OCI-LY3 (cell line): ENCODE measurements around the gene LIX1L.
A peak's percentile ranks its signal among the peaks of the same experiment; 100 is the strongest.

Experiments
- H2AFZ ChIP-seq: fragments of 200-600, 300-600 bp; shearing (Covaris generic); 2 replicates; pipeline ENCODE4 v1.6.0; 2014; ENCODE audit warnings: antibody characterized with exemption, low read depth, low read length
- H3K27ac ChIP-seq: fragments of 200-600, 300-600 bp; sonication (generic); 2 replicates; pipeline ENCODE4 v1.5.1; 2014; ENCODE audit warnings: mild to moderate bottlenecking, low read length, moderate library complexity, mixed read lengths
- H3K27me3 ChIP-seq: fragments of 200-600, 300-600 bp; sonication (generic); 2 replicates; pipeline ENCODE4 v1.6.1; 2014; ENCODE audit warnings: low read depth, low read length, mixed read lengths
- H3K36me3 ChIP-seq: fragments of 200-600, 300-600 bp; sonication (generic); replicated peaks from 2 replicates; pipeline ENCODE3; 2014; ENCODE audit warnings: low read depth, low read length, mixed read lengths
- H3K4me1 ChIP-seq: fragments of 300-600, 200-600 bp; sonication (generic); 2 replicates; pipeline ENCODE4 v1.6.1; 2014; ENCODE audit warnings: low read length, mixed read lengths
- H3K4me2 ChIP-seq: fragments of 200-600, 300-600 bp; sonication (generic); 2 replicates; pipeline ENCODE4 v1.6.1; 2014; ENCODE audit warnings: low read length, mixed read lengths
- H3K4me3 ChIP-seq: fragments of 300-600, 200-600 bp; sonication (generic); 2 replicates; pipeline ENCODE4 v1.5.1; 2014; ENCODE audit warnings: antibody characterized with exemption, mild to moderate bottlenecking, low read length, moderate library complexity
- H3K79me2 ChIP-seq: fragments of 300-600, 200-600 bp; shearing (Covaris generic); 2 replicates; pipeline ENCODE4 v1.6.1; 2014; ENCODE audit warnings: mild to moderate bottlenecking, low read length, mixed read lengths
- H3K9ac ChIP-seq: fragments of 300-600, 200-600 bp; shearing (Covaris generic); 2 replicates; pipeline ENCODE4 v1.6.0; 2014; ENCODE audit warnings: mild to moderate bottlenecking, low read length, moderate library complexity
- H3K9me3 ChIP-seq: fragments of 200-600, 300-600 bp; shearing (Covaris generic); 2 replicates; pipeline ENCODE4 v1.6.1; 2014; ENCODE audit warnings: low read length, mixed read lengths; ENCODE audit not compliant: insufficient read depth
- H4K20me1 ChIP-seq: fragments of 200-600, 300-600 bp; sonication (generic); 2 replicates; pipeline ENCODE4 v1.6.1; 2016; ENCODE audit warnings: low read length, mixed read lengths; ENCODE audit not compliant: insufficient read depth
- CTCF ChIP-seq: fragments of 200-600, 300-600 bp; sonication (generic); IDR thresholded peaks from 2 replicates; pipeline ENCODE4 v1.5.1; 2014; ENCODE audit warnings: antibody characterized with exemption, low read length, low read depth
- EZH2phosphoT487 ChIP-seq: fragments of 200-600 bp; shearing (Covaris generic); IDR thresholded peaks from 2 replicates; pipeline ENCODE4 v1.6.1; 2018; ENCODE audit warnings: antibody characterized with exemption, mixed run types, low read depth

LIX1L gene

GRCh38 chr1:145891587-145892485 lies 66.0 kb downstream of the LIX1L start:
- H3K4me2 ChIP-seq = no peak overlapping the region
- H3K9me3 ChIP-seq = no peaks in the 10 kb centered on the region
- TF ChIP-seq CTCF (peak; percentile 94), EZH2phosphoT487 (no peak)
- H3K4me1 ChIP-seq = no peaks in the 10 kb centered on the region
- H2AFZ ChIP-seq = no peak overlapping the region
- no peaks in the 10 kb centered on the region for H3K79me2 ChIP-seq
- H3K4me3 ChIP-seq = no peak overlapping the region
- H3K36me3 ChIP-seq = no peaks in the 10 kb centered on the region
- no peaks in the 10 kb centered on the region for H3K27me3 ChIP-seq
- H3K9ac ChIP-seq = no peak overlapping the region
- H3K27ac ChIP-seq = no peak overlapping the region
- H4K20me1 ChIP-seq = no peaks in the 10 kb centered on the region

GRCh38 chr1:145891143-145891542 lies 66.7 kb downstream of the LIX1L start:
- Histone ChIP-seq H3K36me3 (no peaks in the 10 kb centered on the region), H2AFZ (no peak overlapping the region), H3K9me3 (no peaks in the 10 kb centered on the region), H3K4me1 (no peaks in the 10 kb centered on the region), H3K27me3 (no peaks in the 10 kb centered on the region), H3K27ac (no peak overlapping the region), H3K4me2 (no peak overlapping the region), H3K79me2 (no peaks in the 10 kb centered on the region), H3K4me3 (no peak overlapping the region), H4K20me1 (no peaks in the 10 kb centered on the region), H3K9ac (no peak overlapping the region)
- TF ChIP-seq EZH2phosphoT487 (no peak), CTCF (no peak)

GRCh38 chr1:145889722-145890121 lies 68.1 kb downstream of the LIX1L start:
- TF ChIP-seq EZH2phosphoT487 = no peak
- TF ChIP-seq CTCF = no peak
- Histone ChIP-seq H3K9ac (no peak overlapping the region), H3K79me2 (no peaks in the 10 kb centered on the region), H3K9me3 (no peaks in the 10 kb centered on the region), H3K4me1 (no peaks in the 10 kb centered on the region; the same call in 1 of the 2 replicates), H3K27ac (no peak overlapping the region), H4K20me1 (no peaks in the 10 kb centered on the region), H3K36me3 (no peaks in the 10 kb centered on the region), H3K27me3 (peaks cover 8% of the 10 kb centered on the region), H2AFZ (no peak overlapping the region), H3K4me3 (no peak overlapping the region), H3K4me2 (no peak overlapping the region)

GRCh38 chr1:145887631-145888030 lies 70.2 kb downstream of the LIX1L start:
- Histone ChIP-seq H3K27ac (no peak overlapping the region), H4K20me1 (no peaks in the 10 kb centered on the region), H3K4me2 (no peak overlapping the region), H3K4me3 (no peak overlapping the region), H2AFZ (no peak overlapping the region), H3K9ac (no peak overlapping the region), H3K36me3 (no peaks in the 10 kb centered on the region), H3K79me2 (no peaks in the 10 kb centered on the region), H3K4me1 (peaks cover 14% of the 10 kb centered on the region), H3K27me3 (peaks cover 23% of the 10 kb centered on the region), H3K9me3 (no peaks in the 10 kb centered on the region)
- no peak for TF ChIP-seq EZH2phosphoT487
- no peak for TF ChIP-seq CTCF
